BE2C (cell line): Measurements from ENCODE around the gene VAV3.

Source experiments
- DNase-seq: peaks from one replicate; pipeline ENCODE4 v3.0.0-alpha.2; 2020
- H3K27me3 ChIP-seq: fragments of 250-450 bp; sonication (Bioruptor Pico); 2 replicates; pipeline ENCODE4 v1.5.1; 2020; ENCODE audit warnings: mild to moderate bottlenecking
- H3K36me3 ChIP-seq: fragments of 250-450 bp; sonication (Bioruptor Pico); 2 replicates; pipeline ENCODE4 v1.5.1; 2020; ENCODE audit warnings: mild to moderate bottlenecking
- H3K4me1 ChIP-seq: fragments of 250-450 bp; sonication (Bioruptor Pico); 2 replicates; pipeline ENCODE4 v1.5.1; 2020
- H3K4me3 ChIP-seq: 2 replicates; pipeline ENCODE4 v1.5.1; 2011; ENCODE audit warnings: low read depth, low read length
- H3K9me3 ChIP-seq: fragments of 250-450 bp; sonication (Bioruptor Pico); 2 replicates; pipeline ENCODE4 v1.5.1; 2020
- CTCF ChIP-seq: IDR thresholded peaks from 2 replicates; pipeline ENCODE4 v1.5.1; 2012; ENCODE audit warnings: mild to moderate bottlenecking, low read depth, low read length

Gene VAV3

GRCh38 chr1:107927820-107928219, 37.2 kb downstream of the VAV3 start:
- H3K9me3 ChIP-seq: no peaks in the 10 kb centered on the region
- H3K4me3 ChIP-seq: no peak overlapping the region
- TF ChIP-seq CTCF: no peak
- DNase-seq: no peak
- H3K4me1 ChIP-seq: no peaks in the 10 kb centered on the region
- H3K36me3 ChIP-seq: no peaks in the 10 kb centered on the region
- H3K27me3 ChIP-seq: peaks cover 2% of the 10 kb centered on the region; the same call in 1 of the 2 replicates

- no peaks in the 10 kb centered on the region for H3K4me1 ChIP-seq
- no peak for TF ChIP-seq CTCF
- H3K9me3 ChIP-seq: no peaks in the 10 kb centered on the region
- no peak overlapping the region for H3K4me3 ChIP-seq
- no peaks in the 10 kb centered on the region for H3K36me3 ChIP-seq
- H3K27me3 ChIP-seq: peaks cover 2% of the 10 kb centered on the region; the same call in 1 of the 2 replicates
- DNase-seq: no peak
Measured at GRCh38 chr1:107926436-107927080, 38.4 kb downstream of the VAV3 start.

GRCh38 chr1:107925565-107925964, 39.4 kb downstream of the VAV3 start:
- no peaks in the 10 kb centered on the region for H3K36me3 ChIP-seq
- H3K9me3 ChIP-seq: no peaks in the 10 kb centered on the region
- no peak overlapping the region for H3K4me3 ChIP-seq
- no peak for TF ChIP-seq CTCF
- 0 out of 2 replicates have a peak, but pooled peaks cover 2% of the 10 kb centered on the region for H3K27me3 ChIP-seq
- DNase-seq: no peak
- H3K4me1 ChIP-seq: no peaks in the 10 kb centered on the region

GRCh38 chr1:107920999-107921398, 44.0 kb downstream of the VAV3 start:
- no peak for DNase-seq
- TF ChIP-seq CTCF: no peak
- Histone ChIP-seq H3K4me1 (no peaks in the 10 kb centered on the region), H3K27me3 (no peaks in the 10 kb centered on the region), H3K36me3 (no peaks in the 10 kb centered on the region), H3K9me3 (no peaks in the 10 kb centered on the region), H3K4me3 (no peak overlapping the region)

GRCh38 chr1:107920561-107920960, 44.4 kb downstream of the VAV3 start:
- no peak for TF ChIP-seq CTCF
- no peaks in the 10 kb centered on the region for H3K36me3 ChIP-seq
- no peak for DNase-seq
- H3K9me3 ChIP-seq: no peaks in the 10 kb centered on the region
- no peak overlapping the region for H3K4me3 ChIP-seq
- H3K27me3 ChIP-seq: no peaks in the 10 kb centered on the region
- no peaks in the 10 kb centered on the region for H3K4me1 ChIP-seq

GRCh38 chr1:107919953-107920352, 45.0 kb downstream of the VAV3 start:
- H3K36me3 ChIP-seq: no peaks in the 10 kb centered on the region
- H3K27me3 ChIP-seq: no peaks in the 10 kb centered on the region
- no peak overlapping the region for H3K4me3 ChIP-seq
- DNase-seq: no peak
- no peaks in the 10 kb centered on the region for H3K4me1 ChIP-seq
- no peak for TF ChIP-seq CTCF
- H3K9me3 ChIP-seq: no peaks in the 10 kb centered on the region
